Stimulated activated CD8-positive, alpha-beta memory T cell treated with anti-CD3 and anti-CD28 coated beads, Interleukin-15, amount 100 ng/mL, for 4 hours (primary cell): ENCODE results near the gene CAVIN3.

Experiments
- DNase-seq, 2 donors: peaks; one replicate each; pipeline ENCODE4 v3.0.0-alpha.2; 2020; ENCODE audit warnings: low read depth in 2 of 2

CAVIN3 gene

GRCh38 chr11:6270584-6271246, 49.6 kb downstream of the CAVIN3 start:
- no peak for DNase-seq

- no peak for DNase-seq
These were observed 50.3 kb downstream of the CAVIN3 start for GRCh38 chr11:6269994-6270393.
